DMS 273 (cell line): ENCODE data around the gene ACY1.
A peak's percentile ranks its signal among the peaks of the same experiment; 100 is the strongest.

Experiments
- DNase-seq: peaks from one replicate; lab custom pipeline; 2025; ENCODE audit not compliant: unreplicated experiment; lab: John Stamatoyannopoulos, UW

Gene ACY1

DNA sequence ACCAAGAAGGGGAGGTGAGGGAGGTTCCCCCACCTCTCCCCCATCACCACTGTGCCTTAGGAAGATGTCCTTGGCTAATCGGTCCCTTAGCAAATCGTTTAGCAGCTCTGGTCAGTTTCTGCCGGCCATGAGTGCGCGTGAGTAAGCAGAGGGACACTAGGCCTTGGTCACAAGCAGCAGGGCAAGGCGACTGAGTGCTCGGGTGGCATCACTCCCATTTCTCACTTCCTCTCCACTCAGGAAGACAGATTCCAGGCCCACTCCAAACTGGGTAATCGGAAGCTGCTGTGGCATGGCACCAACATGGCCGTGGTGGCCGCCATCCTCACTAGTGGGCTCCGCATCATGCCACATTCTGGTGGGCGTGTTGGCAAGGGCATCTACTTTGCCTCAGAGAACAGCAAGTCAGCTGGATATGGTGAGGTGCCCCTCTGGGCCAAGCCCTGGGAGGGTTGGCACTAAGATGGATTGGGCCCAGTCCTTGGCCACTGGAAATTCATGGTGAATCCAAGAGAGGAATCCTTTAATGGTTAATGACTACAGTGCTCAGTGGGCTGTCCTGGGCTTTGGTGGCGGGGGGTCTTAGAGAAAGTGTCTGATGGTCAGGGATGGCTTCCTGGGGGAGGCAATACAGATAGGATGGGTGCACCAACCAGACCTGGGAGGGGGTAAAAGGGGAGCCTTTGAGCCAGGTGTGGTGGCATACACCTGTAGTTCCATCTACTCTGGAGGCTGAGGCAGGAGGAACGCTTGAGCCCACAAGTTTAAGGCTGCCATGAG, 37.2 kb upstream of the ACY1 start:
- DNase-seq: no peak

- DNase-seq: no peak
These were observed 36.5 kb upstream of the ACY1 start for GRCh38 chr3:51946796-51947195.

- no peak for DNase-seq
These were observed 36.0 kb upstream of the ACY1 start for GRCh38 chr3:51947215-51947900.

- DNase-seq: no peak
These were observed 35.2 kb upstream of the ACY1 start for GRCh38 chr3:51948016-51948580.

DNA sequence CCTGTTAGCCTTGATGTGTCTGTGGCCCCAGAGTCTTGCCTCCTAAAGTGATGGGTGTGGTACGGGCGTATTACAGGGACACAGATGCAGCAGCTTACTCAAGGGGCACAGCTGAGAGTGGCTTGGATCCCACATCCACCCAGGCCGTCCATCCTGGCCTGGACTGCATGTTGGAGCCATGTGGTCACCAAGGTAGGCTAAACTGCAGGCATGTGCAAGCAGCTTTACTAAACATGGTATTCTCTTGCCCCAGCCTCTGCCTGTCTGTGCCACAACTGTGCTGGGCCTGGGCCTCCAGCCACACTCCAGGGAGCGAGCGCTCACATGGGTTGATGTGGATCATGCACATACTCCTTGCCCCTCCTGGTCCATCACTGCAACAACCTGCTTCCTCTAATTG, 34.2 kb upstream of the ACY1 start:
- no peak for DNase-seq

DNA sequence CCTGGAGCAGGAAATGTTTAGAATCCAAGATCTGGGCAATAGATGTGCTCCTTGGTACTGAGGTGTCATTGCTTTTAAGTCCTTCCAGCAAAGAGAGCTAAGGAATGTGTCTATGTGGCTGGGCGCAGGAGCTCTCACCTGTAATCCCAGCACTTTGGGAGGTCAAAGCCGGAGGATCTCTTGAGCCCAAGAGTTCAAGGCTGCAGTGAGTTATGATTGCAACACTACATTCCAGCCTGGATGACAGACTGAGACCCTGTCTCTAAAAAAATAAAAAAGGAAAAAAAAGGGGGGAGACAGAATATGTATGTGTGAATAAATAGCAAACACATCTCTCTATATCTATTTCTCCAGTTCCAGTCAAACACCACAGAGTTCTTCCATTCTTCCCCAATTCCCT, 32.4 kb upstream of the ACY1 start:
- DNase-seq: no peak

GRCh38 chr3:51953445-51953844, 29.9 kb upstream of the ACY1 start:
- peak; percentile 26 for DNase-seq

DNA sequence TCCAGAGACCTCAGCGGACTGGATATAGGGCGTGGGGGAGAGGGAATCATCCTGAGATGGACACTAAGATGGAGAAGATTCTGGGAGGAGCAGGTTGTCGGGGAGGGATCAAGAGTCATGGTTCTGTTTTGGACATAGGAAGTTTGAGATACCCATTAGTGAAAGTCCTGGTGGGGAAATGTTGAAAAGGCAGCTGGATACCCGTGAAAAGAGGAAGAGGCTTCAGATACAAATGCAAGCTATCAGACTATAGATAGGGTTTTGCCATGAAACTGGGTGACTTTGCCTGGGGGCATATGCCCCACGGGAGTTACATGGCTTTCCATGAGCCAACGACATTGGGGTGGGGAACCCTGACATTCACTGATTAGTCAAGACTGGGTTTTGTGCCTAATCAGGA, 29.2 kb upstream of the ACY1 start:
- DNase-seq: no peak

- no peak for DNase-seq
These were observed 28.6 kb upstream of the ACY1 start for GRCh38 chr3:51954713-51955112.

GRCh38 chr3:51955175-51955892, 28.0 kb upstream of the ACY1 start, which contains the start of gene GPR62:
Gene GPR62, plus strand, starts transcription at chr3:51955381. Its CDS starts 272 bp downstream, at chr3:51955653.
- DNase-seq: peak; percentile 46

DNA sequence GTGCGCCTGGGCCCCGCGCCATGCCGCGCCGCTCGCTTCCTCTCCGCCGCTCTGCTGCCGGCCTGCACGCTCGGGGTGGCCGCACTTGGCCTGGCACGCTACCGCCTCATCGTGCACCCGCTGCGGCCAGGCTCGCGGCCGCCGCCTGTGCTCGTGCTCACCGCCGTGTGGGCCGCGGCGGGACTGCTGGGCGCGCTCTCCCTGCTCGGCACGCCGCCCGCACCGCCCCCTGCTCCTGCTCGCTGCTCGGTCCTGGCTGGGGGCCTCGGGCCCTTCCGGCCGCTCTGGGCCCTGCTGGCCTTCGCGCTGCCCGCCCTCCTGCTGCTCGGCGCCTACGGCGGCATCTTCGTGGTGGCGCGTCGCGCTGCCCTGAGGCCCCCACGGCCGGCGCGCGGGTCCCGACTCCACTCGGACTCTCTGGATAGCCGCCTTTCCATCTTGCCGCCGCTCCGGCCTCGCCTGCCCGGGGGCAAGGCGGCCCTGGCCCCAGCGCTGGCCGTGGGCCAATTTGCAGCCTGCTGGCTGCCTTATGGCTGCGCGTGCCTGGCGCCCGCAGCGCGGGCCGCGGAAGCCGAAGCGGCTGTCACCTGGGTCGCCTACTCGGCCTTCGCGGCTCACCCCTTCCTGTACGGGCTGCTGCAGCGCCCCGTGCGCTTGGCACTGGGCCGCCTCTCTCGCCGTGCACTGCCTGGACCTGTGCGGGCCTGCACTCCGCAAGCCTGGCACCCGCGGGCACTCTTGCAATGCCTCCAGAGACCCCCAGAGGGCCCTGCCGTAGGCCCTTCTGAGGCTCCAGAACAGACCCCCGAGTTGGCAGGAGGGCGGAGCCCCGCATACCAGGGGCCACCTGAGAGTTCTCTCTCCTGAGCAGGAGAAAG, 27.2 kb upstream of the ACY1 start:
- DNase-seq: peak; percentile 11

GRCh38 chr3:51957520-51958205, 25.7 kb upstream of the ACY1 start:
- no peak for DNase-seq

DNA sequence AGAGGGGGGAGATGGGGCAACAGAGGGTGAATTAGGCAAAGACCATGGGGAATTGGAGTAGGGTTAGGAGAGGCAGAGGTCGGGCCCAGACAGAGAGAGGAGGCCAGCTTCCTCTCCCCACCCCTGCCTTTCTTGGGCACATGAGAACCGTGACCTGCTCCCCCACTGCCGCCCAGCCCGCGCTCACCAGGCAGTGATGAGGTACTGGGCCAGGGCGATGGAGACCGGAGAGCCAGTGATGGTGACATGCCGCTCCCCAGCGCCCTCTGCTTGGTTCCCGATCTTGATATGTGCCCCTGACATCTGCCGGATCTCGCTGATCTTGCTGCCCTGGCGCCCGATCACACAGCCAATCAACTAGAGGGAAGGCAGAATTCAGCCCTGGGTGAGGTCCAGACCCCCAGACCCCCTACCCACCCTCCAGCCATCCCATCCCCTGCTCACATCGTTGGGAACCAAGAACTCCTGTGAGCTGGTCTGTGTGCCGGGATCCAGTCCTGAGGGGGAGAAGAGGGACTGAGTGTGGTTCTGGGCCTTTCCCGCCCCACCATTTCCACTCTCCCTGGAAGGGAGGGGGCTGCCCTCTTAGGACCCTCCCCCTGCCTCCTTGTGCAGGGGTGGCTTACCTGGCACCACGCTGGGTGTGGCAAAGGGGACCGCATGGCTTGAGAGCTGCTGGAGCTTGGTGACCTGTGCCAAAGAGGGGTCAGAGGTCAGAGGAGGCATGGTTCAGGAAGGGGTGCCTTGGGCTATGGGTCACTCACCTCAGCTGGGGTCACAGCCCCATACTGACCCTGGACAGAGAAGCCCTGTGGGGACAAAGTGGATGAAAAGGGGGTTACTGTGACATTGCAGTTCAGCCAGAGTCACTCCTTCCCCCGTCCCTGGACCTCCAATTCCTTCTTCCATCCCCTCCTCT, 24.5 kb upstream of the ACY1 start:
- no peak for DNase-seq

DNA sequence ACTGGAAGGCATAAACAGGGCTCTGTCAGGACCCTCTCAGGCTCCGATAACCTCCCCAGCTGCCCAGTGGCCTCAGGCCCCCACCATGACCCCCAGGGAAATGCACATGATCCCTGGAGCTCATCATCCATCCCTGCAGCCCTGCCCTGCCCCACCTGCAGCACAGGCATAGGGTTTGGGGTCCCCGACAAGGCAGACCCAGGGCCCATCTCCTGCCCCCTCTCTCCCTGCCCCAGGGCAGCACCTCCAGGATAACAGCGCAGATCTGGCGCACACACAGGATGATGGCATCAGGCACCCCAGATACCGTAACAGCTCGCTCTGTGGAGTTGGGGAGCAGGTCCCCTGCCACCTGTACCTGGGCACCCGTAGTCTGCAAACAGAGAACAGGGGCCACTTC, 23.7 kb upstream of the ACY1 start:
- no peak for DNase-seq

- DNase-seq: no peak
These were observed 22.9 kb upstream of the ACY1 start for GRCh38 chr3:51960386-51960785.

DNA sequence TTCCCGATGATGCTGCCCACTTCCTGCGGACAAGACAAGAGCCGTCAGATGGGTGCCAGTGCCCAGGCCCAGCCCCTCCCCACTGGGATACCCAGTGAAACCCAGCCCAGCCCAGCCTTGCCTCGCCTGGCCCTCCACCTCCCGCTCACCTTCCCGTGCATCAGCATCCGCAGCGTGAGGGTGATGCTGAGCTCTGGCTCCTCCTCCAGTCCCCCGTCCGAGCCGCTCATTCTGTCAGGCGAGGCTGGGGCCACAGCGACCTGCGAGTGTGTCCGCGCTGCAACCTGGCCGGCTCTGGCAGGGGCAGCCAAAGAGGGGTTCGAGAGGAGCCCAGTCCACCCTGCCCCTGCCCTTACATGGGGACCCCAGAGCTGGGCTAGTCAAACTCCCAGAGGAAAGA, 22.3 kb upstream of the ACY1 start:
- no peak for DNase-seq

DNA sequence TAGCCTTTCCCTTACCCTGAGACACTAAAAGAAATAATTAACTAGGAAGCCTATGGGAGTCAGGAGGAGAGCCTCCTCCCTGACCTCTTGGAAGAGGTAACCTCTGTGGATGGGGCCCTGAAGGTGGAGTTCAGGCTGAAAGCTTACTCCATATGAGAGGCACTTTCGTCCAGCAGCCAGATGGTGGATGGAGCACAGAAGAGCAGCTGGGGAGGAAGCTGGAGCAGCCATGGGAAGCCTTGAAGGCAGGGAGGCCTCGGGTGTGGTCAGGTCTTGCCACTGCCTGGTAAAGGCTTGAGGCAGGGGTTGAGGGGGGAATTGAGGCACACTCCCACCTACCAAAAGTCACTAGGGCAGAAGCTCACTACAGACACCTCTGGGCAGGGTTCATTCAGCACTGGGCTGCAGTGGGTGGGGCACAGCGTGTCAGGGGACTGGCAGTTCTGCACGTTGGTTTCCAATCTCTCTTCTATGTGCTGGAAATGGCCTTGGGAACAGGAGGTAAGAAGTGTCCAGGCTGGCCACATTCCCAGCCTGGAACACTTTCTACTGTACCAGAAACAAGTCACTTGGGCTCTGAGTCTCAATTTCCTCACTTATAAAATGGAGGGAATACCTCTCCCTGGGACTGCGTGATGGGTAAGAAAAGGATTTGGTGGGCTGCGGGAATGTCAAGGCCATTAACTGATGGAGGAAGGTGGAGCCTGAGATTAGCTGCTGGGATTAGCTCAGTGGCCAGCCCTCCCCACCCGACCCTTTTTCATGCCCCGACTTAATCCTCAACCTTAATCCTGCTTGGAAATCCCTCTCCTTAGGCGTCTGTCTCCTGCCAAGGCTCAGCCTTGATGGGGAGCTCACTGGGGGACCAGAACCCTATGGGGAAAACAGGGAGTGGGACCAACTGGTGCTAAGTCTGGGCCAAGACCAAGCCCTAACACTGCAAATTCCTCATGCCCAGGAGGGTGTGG, 21.4 kb upstream of the ACY1 start:
- DNase-seq: peak; percentile 53
